GM19468 (cell line): Measurements from ENCODE around the gene TMEM134.

ENCODE experiments used
- ATAC-seq: cut with Tn5 transposase; IDR thresholded peaks from one replicate; pipeline ENCODE4 v1.9.1; 2021; ENCODE audit warnings: mild to moderate bottlenecking, moderate library complexity, moderate number of reproducible peaks; ENCODE audit not compliant: unreplicated experiment; ENCODE audit errors: extremely low read depth

Gene TMEM134

DNA sequence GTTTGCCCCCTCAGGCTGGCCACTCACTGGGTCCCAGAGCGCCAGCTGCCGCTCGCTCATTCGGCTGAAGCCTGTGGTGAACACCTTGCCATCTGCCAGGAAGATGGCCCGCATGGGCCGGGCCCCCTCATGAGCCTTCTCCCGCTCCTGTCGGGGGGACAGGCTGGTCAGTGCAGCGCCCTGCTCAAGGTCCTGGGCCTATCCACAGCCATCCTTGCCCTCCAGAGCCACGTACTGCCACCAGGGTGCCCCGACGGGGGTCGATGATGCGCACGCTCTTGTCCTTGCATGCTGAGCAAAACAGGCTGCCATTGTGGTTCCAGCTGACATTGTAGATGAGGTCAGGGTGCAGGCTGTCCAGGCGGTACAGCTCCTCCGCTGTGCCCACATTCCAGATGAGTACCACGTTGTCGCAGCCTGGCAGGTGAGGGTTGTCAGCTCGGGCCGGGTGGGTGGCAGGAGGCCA lies 27.9 kb downstream of the TMEM134 start:
- ATAC-seq, result no peak

GRCh38 chr11:67440229-67441097 lies 28.6 kb downstream of the TMEM134 start:
- ATAC-seq, result no peak

- no peak for ATAC-seq
Observed at GRCh38 chr11:67439321-67440228, 29.5 kb downstream of the TMEM134 start.

GRCh38 chr11:67438158-67438902 lies 30.7 kb downstream of the TMEM134 start:
- no peak for ATAC-seq

DNA sequence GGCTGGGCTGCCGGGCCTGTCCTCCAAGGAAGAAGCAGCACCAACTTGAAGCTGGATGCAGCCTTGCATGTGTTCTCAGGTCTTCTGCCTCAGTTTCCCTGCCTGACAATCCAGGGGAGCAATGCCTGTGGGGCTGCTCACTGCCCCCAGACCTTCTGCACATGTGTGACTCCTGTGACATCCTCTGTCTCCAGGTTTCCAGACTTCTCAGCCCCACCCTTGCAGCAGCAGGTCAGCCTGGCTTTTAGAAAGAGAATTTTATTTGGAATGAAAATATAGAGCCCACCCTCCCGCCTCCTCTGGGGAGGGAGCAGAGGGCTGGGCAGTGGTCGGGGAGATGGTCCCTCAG lies 31.3 kb downstream of the TMEM134 start:
- ATAC-seq, result no peak

- no peak for ATAC-seq
Observed at GRCh38 chr11:67437082-67437808, 31.8 kb downstream of the TMEM134 start, which contains the start of gene PTPRCAP. Gene PTPRCAP, minus strand, starts transcription at chr11:67437682. Its CDS starts 63 bp downstream, at chr11:67437619.

DNA sequence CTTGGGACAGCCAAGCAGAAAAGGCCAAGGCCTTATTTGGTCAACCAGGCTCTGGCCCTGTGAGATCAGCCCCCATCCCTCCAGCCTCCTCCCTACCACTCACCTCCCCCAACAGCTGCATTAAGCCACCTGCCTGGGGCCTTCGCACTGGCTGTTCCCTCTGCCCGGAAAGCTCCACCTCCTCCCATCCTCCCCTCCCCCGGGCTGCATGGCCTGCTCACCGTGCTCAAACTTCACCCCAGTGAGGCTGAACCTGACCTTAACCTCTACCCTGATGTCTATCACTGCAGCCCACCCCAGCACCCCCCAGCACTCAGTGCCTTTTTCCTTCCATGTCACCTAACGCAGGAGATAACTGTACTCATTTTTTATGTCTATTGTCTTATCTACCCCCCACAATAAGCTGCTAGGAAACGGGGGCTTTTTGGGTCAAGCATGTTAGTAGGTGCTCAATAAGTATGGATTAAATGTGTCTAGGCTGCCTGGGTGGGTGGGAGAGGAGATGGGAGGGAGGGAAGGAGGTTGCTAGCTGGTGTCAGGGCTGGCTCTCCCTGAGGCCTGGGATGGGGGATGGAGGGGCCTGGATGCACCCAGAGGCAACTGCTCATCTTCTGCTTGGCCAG lies 32.5 kb downstream of the TMEM134 start:
- ATAC-seq, result no peak

DNA sequence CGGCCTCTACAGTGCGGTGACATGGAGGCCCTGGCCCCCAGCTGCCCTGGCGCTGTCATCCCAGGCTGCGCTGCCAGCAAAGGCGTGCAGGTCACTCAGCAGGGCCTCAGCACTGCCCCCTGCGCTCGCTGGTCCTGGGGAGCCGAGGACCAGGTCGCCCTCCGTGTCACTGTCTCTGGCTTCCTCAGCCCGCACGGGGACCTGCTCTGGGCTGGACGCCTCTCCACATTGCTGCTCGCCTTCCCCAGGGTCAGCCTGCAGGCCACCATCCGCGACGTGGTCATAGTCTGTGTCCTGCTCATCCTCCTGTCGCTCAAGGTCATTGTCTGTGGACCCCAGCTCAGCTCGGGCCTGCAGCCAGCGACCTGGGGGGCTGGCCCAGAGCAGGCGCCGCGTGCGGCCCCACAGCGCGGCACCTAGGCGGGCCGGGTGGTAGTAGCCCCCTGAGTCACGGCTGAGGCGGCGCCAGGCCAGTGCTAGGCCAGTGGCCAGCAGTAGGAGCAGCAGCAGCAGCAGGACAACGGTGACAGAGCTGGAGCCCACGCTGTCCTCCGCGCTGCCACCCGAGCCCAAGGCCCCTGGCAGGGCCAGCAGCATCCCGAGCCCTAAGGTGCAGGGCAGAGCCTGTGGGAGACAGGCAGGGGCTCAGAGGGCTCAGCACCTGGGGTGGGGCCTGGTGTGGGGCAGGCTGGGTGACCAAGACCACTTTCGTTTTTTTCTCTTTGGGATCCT lies 33.2 kb downstream of the TMEM134 start:
- ATAC-seq, result no peak

DNA sequence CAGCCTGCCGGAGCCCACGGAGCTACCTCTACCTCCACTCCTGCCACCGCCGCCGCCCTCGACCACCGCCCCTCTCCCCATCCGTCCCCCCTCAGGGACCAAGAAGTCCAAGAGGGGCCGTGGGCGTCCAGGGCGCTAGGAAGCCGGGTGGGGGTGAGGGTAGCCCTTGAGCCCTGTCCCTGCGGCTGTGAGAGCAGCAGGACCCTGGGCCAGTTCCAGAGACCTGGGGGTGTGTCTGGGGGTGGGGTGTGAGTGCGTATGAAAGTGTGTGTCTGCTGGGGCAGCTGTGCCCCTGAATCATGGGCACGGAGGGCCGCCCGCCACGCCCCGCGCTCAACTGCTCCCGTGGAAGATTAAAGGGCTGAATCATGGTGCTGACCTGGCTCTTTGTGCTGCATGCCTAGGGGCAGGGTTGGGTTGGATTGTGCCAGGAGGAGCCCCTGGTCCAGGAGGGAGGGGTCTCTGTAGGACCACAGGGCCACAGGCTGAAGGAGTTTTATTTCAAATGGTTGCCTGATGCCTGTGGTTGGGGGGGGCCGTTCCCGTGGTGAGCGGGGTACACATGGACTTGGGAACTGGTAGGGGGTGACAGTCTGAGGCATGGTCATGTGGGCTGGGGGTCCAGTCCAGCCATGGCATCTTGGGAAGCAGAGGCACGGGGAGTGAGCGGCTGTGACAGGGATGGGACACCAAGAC lies 33.9 kb downstream of the TMEM134 start:
- ATAC-seq, result no peak

- no peak for ATAC-seq
Observed at GRCh38 chr11:67434395-67434881, 34.6 kb downstream of the TMEM134 start.

- no peak for ATAC-seq
Observed at GRCh38 chr11:67433536-67434394, 35.3 kb downstream of the TMEM134 start.

- no peak for ATAC-seq
Observed at GRCh38 chr11:67432655-67433349, 36.2 kb downstream of the TMEM134 start.

GRCh38 chr11:67431346-67432249 lies 37.5 kb downstream of the TMEM134 start:
- no peak for ATAC-seq

DNA sequence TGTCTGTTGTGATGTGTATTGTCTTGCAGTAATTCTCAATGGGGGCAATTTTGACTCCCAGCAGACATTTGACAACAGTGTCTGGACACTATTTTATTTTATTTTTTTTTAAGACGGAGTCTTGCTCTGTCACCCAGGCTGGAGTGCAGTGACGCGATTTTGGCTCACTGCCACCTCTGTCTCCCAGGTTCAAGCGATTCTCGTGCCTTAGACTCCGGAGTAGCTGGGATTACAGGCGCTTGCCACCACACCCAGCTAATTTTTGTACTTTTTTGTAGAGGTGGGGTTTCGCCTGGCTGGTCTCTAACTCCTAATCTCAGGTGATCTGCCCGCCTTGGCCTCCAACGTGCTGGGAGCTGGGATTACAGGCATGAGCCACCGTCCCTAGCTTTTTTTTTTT lies 39.3 kb downstream of the TMEM134 start:
- ATAC-seq, result no peak

GRCh38 chr11:67429038-67429668 lies 39.9 kb downstream of the TMEM134 start:
- ATAC-seq, result no peak
